ENCODE results near the gene NTPCR. TPM values are rescaled to one million over a fixed set of nuclear protein-coding genes. Genes with fewer than 3 reads are reported as not detected.

The NTPCR gene
- polyA plus RNA-seq, 1 donor (not counting 4 experiments of a cell fraction or from before 2014, with no cell fraction given) = 40.0 TPM

DNA sequence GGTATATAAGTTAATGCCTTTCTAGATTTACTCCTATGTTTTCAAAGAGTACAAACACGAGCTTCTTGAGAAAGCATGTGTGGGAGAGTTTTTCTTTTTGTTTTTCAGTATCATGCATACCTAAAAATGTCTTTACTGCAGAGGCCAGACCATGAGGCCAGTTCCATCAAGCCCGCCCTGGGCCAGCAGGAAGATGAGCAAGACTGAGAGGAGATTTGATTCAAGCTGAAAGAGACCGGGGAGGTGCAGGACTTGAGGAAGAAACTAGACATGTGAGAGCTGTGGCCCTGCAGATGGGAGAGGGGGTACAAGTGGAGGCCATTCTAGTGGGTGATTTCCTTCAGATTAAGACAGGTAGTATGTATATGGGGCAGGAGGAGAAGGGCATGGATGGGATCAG lies 33.4 kb upstream of the NTPCR start:
- Histone ChIP-seq H3K4me2 (ENCODE audit: control insufficient read depth, extremely low read depth, insufficient read depth, low read depth, low read length) (no peak overlapping the region), H3K9ac (ENCODE audit: control insufficient read depth, extremely low read depth, insufficient read depth, low read length) (no peak overlapping the region), H3K9me1 (ENCODE audit: control insufficient read depth, extremely low read depth, insufficient read depth, low read length) (no peaks in the 10 kb centered on the region), H3K27me3 (ENCODE audit: control insufficient read depth, extremely low read depth, insufficient read depth, low read length) (no peaks in the 10 kb centered on the region), H3K27ac (ENCODE audit: control insufficient read depth, insufficient read depth, low read length) (no peak overlapping the region), H3K9me3 (ENCODE audit: control insufficient read depth, low read depth, low read length) (no peaks in the 10 kb centered on the region), H3K4me1 (ENCODE audit: control insufficient read depth, extremely low read depth, insufficient read depth, low read length) (peaks cover 11% of the 10 kb centered on the region), H3K79me2 (ENCODE audit: control insufficient read depth, insufficient read depth, low read length) (no peaks in the 10 kb centered on the region), H3K4me3 (ENCODE audit: control insufficient read depth in 2 of 3, extremely low read depth in 1 of 3, insufficient read depth in 2 of 3, low read depth in 1 of 3, low read length in 3 of 3) (no peak overlapping the region), H2AFZ (ENCODE audit: control insufficient read depth, low read length) (no peak overlapping the region), H4K20me1 (ENCODE audit: control insufficient read depth, extremely low read depth, insufficient read depth, low read length) (no peaks in the 10 kb centered on the region), H3K36me3 (ENCODE audit: control insufficient read depth in 2 of 2, extremely low read depth in 1 of 2, insufficient read depth in 2 of 2, low read length in 2 of 2) (no peaks in the 10 kb centered on the region)
- dilution Hi-C loops (cut with MboI; ENCODE audit: extremely low pct_ligation_motif_present, low sequenced_read_pairs) = no loop called here
- FAIRE-seq (no peak), DNase-seq (ENCODE audit: low read depth, low spot score) (no peak)
- TF ChIP-seq CTCF (optimal IDR thresholded peaks at IDR 0.05 in 1 of 3, IDR thresholded peaks at IDR 0.05 in 1 of 3, conservative IDR thresholded peaks at IDR 0.05 in 1 of 3; ENCODE audit: extremely low read depth in 1 of 3, insufficient read depth in 2 of 3, low read length in 3 of 3) (no peak), EZH2 (IDR thresholded peaks at IDR 0.05; ENCODE audit: low read length) (no peak)

- DNase-seq (ENCODE audit: low read depth, low spot score) (no peak), FAIRE-seq (no peak)
- TF ChIP-seq EZH2 (IDR thresholded peaks at IDR 0.05; ENCODE audit: low read length) = no peak
- no peak for TF ChIP-seq CTCF (optimal IDR thresholded peaks at IDR 0.05 in 1 of 3, IDR thresholded peaks at IDR 0.05 in 1 of 3, conservative IDR thresholded peaks at IDR 0.05 in 1 of 3; ENCODE audit: extremely low read depth in 1 of 3, insufficient read depth in 2 of 3, low read length in 3 of 3)
- Histone ChIP-seq H3K27me3 (ENCODE audit: control insufficient read depth, extremely low read depth, insufficient read depth, low read length) (no peaks in the 10 kb centered on the region), H3K4me1 (ENCODE audit: control insufficient read depth, extremely low read depth, insufficient read depth, low read length) (no peaks in the 10 kb centered on the region), H4K20me1 (ENCODE audit: control insufficient read depth, extremely low read depth, insufficient read depth, low read length) (no peaks in the 10 kb centered on the region), H3K9ac (ENCODE audit: control insufficient read depth, extremely low read depth, insufficient read depth, low read length) (no peak overlapping the region), H3K4me3 (ENCODE audit: control insufficient read depth in 2 of 3, extremely low read depth in 1 of 3, insufficient read depth in 2 of 3, low read depth in 1 of 3, low read length in 3 of 3) (no peak overlapping the region), H3K9me3 (ENCODE audit: control insufficient read depth, low read depth, low read length) (no peaks in the 10 kb centered on the region), H3K27ac (ENCODE audit: control insufficient read depth, insufficient read depth, low read length) (no peak overlapping the region), H3K79me2 (ENCODE audit: control insufficient read depth, insufficient read depth, low read length) (no peaks in the 10 kb centered on the region), H3K9me1 (ENCODE audit: control insufficient read depth, extremely low read depth, insufficient read depth, low read length) (no peaks in the 10 kb centered on the region), H2AFZ (ENCODE audit: control insufficient read depth, low read length) (no peak overlapping the region), H3K4me2 (ENCODE audit: control insufficient read depth, extremely low read depth, insufficient read depth, low read depth, low read length) (no peak overlapping the region), H3K36me3 (ENCODE audit: control insufficient read depth in 2 of 2, extremely low read depth in 1 of 2, insufficient read depth in 2 of 2, low read length in 2 of 2) (no peaks in the 10 kb centered on the region)
- dilution Hi-C loops (cut with MboI; ENCODE audit: extremely low pct_ligation_motif_present, low sequenced_read_pairs) = no loop called here
Observed at GRCh38 chr1:232921381-232921780, 29.0 kb upstream of the NTPCR start.
